LNCAP (cell line): ENCODE results near the gene KCTD16.

ENCODE experiments used
- TF ChIP-seq, protein P1 (sequence below): fragments of 450-650 bp; IDR thresholded peaks from 2 replicates; pipeline ENCODE4 v1.5.1; 2017; ENCODE audit warnings: mild to moderate bottlenecking

The KCTD16 gene

DNA sequence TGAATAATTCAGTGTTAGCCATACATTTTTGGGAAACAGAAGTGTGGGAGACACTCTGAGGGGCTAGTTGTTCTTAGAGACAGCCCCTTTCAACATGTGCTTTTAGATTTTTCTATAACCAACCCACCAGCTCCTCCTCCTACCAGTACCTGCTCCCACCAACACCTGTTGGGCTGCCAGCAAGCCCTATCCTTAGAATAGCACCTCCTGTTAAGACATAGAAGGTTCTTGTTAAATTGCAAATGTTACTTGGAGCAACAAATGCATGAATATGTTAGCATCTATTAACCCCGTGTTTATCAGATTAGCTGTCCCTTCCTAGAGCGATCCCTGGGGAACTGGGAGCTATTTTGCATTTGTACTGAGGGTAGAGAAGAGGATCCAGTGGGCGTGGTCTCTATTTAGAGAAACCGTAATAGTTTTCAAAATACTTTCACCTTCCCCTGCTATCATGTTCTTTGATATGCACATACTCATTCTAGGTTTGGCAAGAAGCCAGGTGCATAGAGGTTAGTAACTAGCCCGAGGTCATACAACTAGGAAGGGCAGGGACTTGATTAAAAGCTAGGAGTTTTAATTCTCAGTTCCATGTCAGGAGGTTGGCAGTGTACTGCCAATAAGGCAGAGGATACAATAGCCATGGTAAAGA lies 334.4 kb downstream of the KCTD16 start:
- TF ChIP-seq, protein P1, sequence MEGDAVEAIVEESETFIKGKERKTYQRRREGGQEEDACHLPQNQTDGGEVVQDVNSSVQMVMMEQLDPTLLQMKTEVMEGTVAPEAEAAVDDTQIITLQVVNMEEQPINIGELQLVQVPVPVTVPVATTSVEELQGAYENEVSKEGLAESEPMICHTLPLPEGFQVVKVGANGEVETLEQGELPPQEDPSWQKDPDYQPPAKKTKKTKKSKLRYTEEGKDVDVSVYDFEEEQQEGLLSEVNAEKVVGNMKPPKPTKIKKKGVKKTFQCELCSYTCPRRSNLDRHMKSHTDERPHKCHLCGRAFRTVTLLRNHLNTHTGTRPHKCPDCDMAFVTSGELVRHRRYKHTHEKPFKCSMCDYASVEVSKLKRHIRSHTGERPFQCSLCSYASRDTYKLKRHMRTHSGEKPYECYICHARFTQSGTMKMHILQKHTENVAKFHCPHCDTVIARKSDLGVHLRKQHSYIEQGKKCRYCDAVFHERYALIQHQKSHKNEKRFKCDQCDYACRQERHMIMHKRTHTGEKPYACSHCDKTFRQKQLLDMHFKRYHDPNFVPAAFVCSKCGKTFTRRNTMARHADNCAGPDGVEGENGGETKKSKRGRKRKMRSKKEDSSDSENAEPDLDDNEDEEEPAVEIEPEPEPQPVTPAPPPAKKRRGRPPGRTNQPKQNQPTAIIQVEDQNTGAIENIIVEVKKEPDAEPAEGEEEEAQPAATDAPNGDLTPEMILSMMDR, result no peak

DNA sequence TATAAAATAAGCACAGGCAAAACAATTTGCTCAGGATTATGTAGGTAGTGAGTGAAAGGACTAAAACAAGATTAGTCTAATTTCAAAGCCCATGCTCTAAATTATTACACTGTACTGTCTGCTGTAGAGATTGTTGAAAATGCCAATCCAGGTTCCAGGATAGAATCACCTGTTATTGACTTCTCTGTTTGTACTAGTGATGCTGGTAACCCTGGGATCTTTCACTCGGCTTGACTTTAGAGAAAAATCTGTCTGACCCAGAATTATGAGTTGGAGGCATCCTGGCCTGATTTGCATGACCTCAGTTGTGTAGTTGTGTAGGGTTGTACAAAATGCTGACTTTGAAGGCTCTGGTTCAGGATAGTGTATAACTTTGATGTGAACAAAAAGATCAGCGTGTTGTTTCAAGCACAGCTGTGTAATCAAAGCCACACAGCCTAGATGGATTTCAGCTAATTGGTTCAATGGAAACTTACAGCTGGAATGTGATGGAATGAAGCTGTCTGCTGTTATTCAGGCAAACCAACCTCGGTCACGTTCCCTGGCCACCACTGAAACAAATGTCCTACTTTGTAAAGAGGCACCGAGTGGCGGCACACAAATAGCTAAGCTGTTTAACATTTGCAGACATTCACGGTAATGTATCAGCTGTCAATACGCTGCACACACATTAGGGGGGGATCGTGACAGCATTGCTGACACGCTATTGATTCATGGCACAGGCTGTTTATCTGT lies 340.3 kb downstream of the KCTD16 start:
- TF ChIP-seq, protein P1, result no peak

DNA sequence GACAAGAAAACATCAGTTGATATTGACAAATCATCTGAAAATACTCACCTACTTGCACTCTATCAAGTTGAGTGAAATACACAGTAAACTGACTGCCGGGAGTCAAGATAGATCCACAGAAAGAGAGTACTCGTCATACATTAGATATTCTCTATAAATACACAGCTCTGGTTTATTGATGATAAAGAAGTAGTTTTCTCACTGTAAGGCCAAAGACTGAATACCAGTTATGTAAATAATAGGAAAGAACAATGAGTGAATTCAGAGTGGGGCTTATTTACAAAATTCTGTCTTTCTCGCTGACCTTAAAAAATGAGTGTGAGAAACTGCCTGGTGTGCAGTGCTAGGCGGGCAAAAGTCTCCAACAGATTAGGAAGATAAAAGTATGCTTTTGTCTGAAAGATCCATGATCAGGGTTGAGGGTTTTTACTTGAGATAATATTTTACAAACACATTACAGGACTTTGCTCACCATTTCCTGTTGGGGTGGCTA lies 341.0 kb downstream of the KCTD16 start:
- TF ChIP-seq, protein P1, result no peak

DNA sequence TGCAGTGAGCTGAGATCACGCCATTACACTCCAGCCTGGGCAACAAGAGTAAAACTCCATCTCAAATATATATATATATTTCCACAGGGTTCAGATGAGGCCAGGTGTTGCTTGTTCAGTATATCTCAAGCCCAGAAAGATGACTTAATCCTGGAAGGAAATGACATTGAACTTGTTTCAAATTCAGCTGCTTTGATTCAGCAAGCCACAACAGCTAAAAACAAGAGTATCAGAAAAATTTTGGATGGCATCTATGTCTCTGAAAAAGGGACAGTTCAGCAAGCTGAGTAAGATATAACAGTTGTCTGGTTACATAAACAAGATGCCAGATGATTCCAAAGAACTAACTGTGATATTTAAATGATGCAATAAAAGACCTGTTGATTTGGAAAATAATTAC lies 352.0 kb downstream of the KCTD16 start:
- TF ChIP-seq, protein P1, result no peak

DNA sequence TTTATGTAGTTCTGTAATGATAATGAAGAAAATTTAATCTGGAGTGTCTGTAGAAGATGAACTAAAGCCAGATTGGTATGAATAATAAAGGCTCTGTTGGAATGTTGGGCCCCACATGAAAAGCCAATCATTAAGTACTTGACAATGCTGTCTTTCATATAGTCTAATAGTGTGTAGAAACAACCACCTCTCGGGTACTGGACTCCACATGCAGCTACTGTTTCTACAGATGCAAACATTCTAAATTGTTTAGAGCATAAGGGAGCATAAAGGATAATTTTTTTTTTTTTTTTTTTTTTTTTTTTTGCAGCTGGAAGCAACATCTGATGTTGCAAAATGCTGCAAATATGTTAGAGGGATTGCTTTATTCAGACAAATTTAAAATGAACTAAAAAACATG lies 354.3 kb downstream of the KCTD16 start:
- TF ChIP-seq, protein P1, result no peak

DNA sequence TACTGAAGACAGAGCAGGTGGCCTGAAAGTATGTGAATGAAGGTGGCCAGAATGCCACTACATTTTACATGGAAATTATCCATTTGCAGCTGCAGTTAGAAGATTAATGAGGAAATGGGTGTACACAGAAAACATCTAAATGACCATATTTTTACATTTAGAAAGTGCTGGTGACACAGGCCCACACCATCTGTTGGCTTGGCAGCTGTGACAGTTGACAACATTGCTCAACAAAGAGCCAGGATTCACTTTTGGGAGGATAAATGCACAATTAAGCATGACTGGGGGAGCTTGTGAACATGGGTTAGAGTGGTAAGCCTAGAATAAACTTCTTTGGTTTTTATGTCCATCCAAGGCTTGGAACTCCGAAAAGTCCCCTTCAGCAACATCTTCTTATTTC lies 360.5 kb downstream of the KCTD16 start:
- TF ChIP-seq, protein P1, result no peak
